GM12872 (cell line): ENCODE data around the gene F10.

ENCODE experiments used
- TF ChIP-seq, protein P1 (sequence below): IDR thresholded peaks from 3 replicates; pipeline ENCODE4 v1.5.1; 2011; ENCODE audit warnings: low read depth, mild to moderate bottlenecking, low read length, moderate library complexity; ENCODE audit not compliant: insufficient read depth

The F10 gene

DNA sequence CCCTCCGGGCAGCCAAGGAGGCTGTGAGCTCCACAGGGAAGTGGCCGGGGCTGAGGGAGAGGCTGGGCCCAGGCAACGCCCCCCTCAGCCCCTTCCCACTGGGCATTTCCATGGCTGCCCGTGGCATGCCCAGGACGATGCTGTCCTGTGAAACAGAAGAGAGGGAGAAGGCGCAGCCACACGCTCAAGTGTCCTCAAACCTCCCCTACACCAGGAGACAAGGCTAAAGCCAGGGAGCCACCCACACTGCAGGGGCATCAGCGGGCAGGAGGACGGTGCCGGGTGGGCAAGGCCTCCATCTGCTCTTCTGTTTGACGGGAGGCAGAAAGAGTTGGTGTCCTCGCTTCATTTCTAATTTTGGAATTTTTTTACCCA is 21.6 kb downstream of the F10 start:
- TF ChIP-seq, protein P1, sequence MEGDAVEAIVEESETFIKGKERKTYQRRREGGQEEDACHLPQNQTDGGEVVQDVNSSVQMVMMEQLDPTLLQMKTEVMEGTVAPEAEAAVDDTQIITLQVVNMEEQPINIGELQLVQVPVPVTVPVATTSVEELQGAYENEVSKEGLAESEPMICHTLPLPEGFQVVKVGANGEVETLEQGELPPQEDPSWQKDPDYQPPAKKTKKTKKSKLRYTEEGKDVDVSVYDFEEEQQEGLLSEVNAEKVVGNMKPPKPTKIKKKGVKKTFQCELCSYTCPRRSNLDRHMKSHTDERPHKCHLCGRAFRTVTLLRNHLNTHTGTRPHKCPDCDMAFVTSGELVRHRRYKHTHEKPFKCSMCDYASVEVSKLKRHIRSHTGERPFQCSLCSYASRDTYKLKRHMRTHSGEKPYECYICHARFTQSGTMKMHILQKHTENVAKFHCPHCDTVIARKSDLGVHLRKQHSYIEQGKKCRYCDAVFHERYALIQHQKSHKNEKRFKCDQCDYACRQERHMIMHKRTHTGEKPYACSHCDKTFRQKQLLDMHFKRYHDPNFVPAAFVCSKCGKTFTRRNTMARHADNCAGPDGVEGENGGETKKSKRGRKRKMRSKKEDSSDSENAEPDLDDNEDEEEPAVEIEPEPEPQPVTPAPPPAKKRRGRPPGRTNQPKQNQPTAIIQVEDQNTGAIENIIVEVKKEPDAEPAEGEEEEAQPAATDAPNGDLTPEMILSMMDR = no peak

DNA sequence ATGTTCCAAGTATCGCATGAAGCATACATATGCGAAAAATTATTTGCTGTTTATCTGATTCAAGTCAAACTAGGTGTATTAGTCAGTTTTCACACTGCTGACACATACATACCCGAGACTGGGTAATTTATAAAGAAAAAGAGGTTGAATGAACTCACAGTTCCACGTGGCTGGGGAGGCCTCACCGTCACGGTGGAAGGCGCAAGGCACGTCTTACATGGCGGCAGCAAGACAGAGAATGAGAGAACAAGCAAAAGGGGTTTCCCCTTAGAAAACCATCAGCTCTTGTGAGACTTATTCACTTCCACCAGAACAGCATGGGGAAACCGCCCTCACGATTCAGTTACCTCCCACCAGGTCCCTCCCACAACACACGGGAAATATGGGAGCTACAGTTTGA is 22.9 kb downstream of the F10 start:
- TF ChIP-seq, protein P1 = no peak

DNA sequence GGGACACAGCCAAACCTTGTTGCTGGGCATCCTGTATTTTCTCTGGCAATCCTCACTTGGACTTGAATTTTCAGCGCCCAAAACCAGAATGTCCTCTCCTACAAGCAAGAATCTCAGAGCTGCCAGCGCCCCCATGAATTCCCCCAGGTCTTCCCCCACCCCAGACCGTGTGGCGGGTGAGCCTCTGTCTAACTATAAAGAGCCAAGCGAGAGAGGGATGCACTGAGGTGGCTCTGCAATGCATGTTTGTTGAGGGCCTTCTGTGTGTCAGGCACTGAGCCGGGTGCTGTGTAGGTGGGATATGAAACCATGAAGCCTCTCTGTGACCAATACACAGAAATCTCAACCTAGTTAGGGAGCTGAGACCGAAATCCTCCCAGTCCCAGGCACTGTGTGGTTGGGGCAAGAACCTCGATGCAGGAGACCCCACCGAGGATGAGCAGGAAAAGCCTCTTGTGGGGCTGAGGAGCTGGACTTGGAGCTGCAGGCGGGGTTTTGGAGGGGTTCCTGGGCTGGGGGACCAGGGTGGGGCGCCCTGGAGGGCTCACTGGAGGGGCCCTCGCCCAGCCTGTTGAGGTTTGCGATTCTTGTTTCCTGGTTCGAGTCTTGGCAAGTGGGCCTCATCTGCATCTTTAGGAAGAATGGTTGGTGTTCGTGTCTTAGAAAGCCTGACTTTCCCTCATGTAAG is 23.5 kb downstream of the F10 start:
- TF ChIP-seq, protein P1 = no peak

DNA sequence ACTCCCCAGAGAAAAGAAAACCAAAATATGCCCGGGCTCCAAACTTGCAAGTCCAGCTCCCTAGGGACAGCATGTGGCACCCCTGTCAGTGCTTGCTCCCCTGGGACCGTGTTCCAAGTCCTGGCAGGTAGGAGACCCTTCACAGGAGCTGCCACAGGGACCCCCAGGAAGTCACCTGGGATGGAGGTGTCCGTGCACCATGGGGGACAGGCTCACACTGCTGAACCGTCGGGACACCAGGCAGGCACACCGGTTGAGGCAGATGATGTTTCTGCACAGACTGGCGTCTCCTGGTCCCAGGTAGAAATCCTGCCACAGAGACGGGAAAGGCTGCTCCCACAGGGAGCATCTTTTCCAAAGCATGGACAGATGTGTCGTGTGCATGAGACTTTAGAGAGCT is 24.2 kb downstream of the F10 start:
- TF ChIP-seq, protein P1 = no peak

DNA sequence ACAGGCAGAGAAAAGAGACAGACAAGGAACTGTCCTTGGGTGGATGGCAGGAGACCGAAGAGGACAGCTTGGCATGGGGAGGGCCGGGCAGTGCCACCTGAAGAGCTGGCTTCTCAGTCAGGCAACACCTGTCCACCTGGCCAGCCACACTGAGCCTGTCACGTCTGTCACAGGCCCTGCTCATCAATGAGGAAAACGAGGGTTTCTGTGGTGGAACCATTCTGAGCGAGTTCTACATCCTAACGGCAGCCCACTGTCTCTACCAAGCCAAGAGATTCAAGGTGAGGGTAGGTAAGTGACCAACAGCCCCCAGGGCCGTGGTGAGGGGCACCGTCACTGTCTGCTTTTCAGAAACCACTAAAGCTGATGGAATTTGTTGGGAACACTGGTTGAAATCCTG is 24.6 kb downstream of the F10 start:
- TF ChIP-seq, protein P1 = no peak

DNA sequence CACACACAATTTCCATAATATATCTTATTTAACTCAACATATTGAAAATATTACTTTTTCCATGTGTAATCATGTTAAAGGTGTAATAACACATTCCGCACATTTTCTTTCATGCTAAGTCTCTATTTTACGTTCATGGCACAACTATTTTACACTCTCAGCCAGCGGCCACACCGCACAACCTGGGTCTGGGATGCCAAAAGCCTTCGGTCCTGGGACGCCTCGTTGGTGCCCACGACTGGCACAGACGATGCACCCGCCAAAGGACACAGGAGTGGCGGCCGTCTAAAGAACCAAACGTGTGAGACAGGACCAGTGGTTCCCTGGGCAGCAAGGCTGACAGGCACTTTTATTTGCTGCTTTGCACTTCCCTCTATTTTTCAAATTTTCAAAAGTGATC is 25.8 kb downstream of the F10 start:
- TF ChIP-seq, protein P1 = no peak

DNA sequence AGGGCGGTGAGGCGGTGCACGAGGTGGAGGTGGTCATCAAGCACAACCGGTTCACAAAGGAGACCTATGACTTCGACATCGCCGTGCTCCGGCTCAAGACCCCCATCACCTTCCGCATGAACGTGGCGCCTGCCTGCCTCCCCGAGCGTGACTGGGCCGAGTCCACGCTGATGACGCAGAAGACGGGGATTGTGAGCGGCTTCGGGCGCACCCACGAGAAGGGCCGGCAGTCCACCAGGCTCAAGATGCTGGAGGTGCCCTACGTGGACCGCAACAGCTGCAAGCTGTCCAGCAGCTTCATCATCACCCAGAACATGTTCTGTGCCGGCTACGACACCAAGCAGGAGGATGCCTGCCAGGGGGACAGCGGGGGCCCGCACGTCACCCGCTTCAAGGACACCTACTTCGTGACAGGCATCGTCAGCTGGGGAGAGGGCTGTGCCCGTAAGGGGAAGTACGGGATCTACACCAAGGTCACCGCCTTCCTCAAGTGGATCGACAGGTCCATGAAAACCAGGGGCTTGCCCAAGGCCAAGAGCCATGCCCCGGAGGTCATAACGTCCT is 26.4 kb downstream of the F10 start:
- TF ChIP-seq, protein P1 = no peak
